ENCODE data around the gene KRTAP5-1. TPM values are rescaled to one million over a fixed set of nuclear protein-coding genes. Genes with fewer than 3 reads are reported as not detected.
"Not testable (repeated sequence)": the region's sequence is repeated elsewhere in the genome, so short reads cannot be mapped to it uniquely, and the experiment has no call there.

KRTAP5-1 gene
- total RNA-seq, 4 donors from 2014 or later = not detected

GRCh38 chr11:1576825-1577224 is 8.3 kb downstream of the KRTAP5-1 start:
- TF ChIP-seq POLR2A (IDR thresholded peaks at IDR 0.05) = no peak
- no peak for TF ChIP-seq CTCF (IDR thresholded peaks at IDR 0.05 in 4 of 5, conservative IDR thresholded peaks at IDR 0.05 in 1 of 5)
- no peaks in the 10 kb centered on the region for H3K36me3 ChIP-seq
- in situ Hi-C loops (cut with MboI; ENCODE audit: low sequenced_read_pairs in 4 of 4) = loop anchor here in 1 of 4 donors (5.0 kb wide), 1 partner anchor 40 kb away; no protein-coding TSS in a partner anchor
- no peak for ATAC-seq
- DNase-seq = no peak
- H3K27me3 ChIP-seq = no peaks in the 10 kb centered on the region
- no peaks in the 10 kb centered on the region for H3K9me3 ChIP-seq
- peaks cover 5 to 19% of the 10 kb centered on the region in 2 donors for H3K4me1 ChIP-seq
- no peak overlapping the region for H3K4me3 ChIP-seq
- intact Hi-C loops (cut with DNase I; ENCODE audit: low total_unique reads) = no loop called here
- H3K27ac ChIP-seq = no peak overlapping the region

GRCh38 chr11:1575756-1576155 is 9.3 kb downstream of the KRTAP5-1 start:
- not testable (repeated sequence) for H3K36me3 ChIP-seq, H3K4me3 ChIP-seq, ATAC-seq, DNase-seq, H3K27me3 ChIP-seq, H3K27ac ChIP-seq, H3K9me3 ChIP-seq
- intact Hi-C loops (cut with DNase I; ENCODE audit: low total_unique reads) (loop anchor here (2.0 kb wide), 1 partner anchor 53 kb away; the partner anchor contains the start of gene KRTAP5-5), in situ Hi-C loops (cut with MboI; ENCODE audit: low sequenced_read_pairs in 4 of 4) (loop anchor here in 1 of 4 donors (5.0 kb wide), 1 partner anchor 38 kb away; no protein-coding TSS in a partner anchor)
- H3K4me1 ChIP-seq = peaks cover 5 to 24% of the 10 kb centered on the region in 2 donors

DNA sequence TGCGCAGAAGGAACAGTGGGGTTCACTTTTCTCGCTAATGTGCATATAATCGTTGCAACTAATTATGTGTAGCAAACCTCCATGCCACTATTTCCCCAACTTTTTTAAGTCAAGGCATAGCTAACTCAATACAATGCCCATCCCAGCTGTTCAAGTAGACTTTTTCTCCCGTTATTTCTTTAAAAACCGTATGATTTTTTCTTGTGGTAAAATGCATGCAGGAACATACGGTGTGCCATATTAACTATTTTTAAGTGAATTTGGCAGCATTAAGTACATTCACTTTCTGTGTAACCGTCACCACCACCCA is 10.2 kb downstream of the KRTAP5-1 start:
- TF ChIP-seq POLR2A (IDR thresholded peaks at IDR 0.05) (no peak), CTCF (IDR thresholded peaks at IDR 0.05 in 4 of 5, conservative IDR thresholded peaks at IDR 0.05 in 1 of 5) (no peak)
- DNase-seq = no peak
- H3K27me3 ChIP-seq = no peaks in the 10 kb centered on the region
- in situ Hi-C loops (cut with MboI; ENCODE audit: low sequenced_read_pairs in 4 of 4) (loop anchor here in 1 of 4 donors (5.0 kb wide), 1 partner anchor 38 kb away; no protein-coding TSS in a partner anchor), intact Hi-C loops (cut with DNase I; ENCODE audit: low total_unique reads) (loop anchor here (1.0 to 5.0 kb wide), 3 partner anchors 29 to 263 kb away; partner anchors contain the start of gene KRTAP5-5)
- no peaks in the 10 kb centered on the region for H3K9me3 ChIP-seq
- no peak for ATAC-seq
- H3K4me3 ChIP-seq = no peak overlapping the region
- H3K36me3 ChIP-seq = no peaks in the 10 kb centered on the region
- H3K27ac ChIP-seq = no peak overlapping the region
- peaks cover 5 to 33% of the 10 kb centered on the region in 2 donors for H3K4me1 ChIP-seq

DNA sequence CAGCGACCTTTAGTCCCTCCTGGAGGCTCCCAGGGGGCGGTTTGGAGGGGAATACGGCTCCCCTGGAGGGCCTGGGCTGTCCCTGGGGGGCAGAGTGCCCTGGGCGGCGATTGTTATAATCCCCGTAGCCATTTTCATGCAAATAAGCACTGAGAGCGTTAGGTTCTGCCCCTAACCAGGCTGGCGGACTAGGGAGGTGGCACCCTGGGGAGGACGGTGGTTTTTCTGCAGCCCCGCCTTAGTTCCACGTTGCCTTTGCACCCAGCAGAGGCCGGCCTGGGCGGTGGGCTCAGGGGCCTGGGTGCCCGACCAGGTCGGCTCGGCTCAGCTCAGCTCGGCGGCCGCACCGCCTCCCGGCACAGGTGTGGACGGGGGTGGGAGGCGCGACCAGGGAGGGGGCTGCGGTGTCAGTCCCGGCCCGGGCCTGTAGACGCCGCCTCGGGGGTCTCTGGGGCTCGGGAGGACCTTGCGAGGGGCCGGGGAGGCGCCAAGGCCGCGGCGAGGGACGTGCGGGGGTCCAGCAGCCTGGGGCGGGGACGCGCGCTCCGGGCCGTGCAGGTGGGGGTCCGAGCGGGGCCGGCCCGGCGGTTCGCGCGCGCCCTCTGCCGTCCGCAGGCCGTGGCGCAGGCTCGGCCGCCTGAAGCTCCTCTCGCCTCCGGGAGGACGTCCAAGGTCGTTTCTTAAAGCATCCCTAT is 10.7 kb downstream of the KRTAP5-1 start:
- intact Hi-C loops (cut with DNase I; ENCODE audit: low total_unique reads) = loop anchor here (1.0 to 5.0 kb wide), 3 partner anchors 28 to 262 kb away; partner anchors contain the start of gene KRTAP5-5
- H3K4me1 ChIP-seq = peaks cover 5 to 35% of the 10 kb centered on the region in 2 donors
- peak overlapping the region; percentile 84 to 89 (median 87) for H3K27ac ChIP-seq
- TF ChIP-seq CTCF (IDR thresholded peaks at IDR 0.05 in 4 of 5, conservative IDR thresholded peaks at IDR 0.05 in 1 of 5) (peak; percentile 72 to 99 (median 98)), POLR2A (IDR thresholded peaks at IDR 0.05) (no peak)
- DNase-seq (peak in 1 of 2 donors; percentile 61), ATAC-seq (peak; percentile 39 to 50)
- H3K36me3 ChIP-seq = no peaks in the 10 kb centered on the region
- H3K4me3 ChIP-seq = peak overlapping the region; percentile 43 to 67 (median 57)
- no peaks in the 10 kb centered on the region for H3K9me3 ChIP-seq
- in situ Hi-C loops (cut with MboI; ENCODE audit: low sequenced_read_pairs in 4 of 4) = no loop called here
- no peaks in the 10 kb centered on the region for H3K27me3 ChIP-seq

DNA sequence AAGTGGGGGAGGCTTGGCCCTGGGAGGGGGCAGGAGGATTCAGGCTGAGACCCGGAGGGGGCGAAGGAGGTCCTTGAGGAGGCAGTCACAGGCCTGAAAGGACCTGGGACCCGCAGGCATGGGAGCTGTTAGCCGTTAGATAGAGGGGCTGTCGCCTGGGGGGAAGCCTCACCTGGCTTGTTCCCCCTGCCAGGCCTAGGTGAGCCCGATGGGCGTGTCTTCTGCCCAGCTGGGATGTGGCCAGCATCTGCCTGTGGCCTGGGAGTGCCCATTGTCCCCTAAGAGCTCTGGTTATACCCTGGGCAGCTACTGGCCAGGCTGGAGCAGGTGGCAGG is 11.2 kb downstream of the KRTAP5-1 start:
- Histone ChIP-seq H3K4me3 (peak overlapping the region in 3 of 4 donors; percentile 43 to 60 (median 59)), H3K27me3 (no peaks in the 10 kb centered on the region), H3K36me3 (no peaks in the 10 kb centered on the region), H3K4me1 (peaks cover 5 to 40% of the 10 kb centered on the region in 2 donors), H3K9me3 (no peaks in the 10 kb centered on the region), H3K27ac (peak overlapping the region; percentile 84 to 89 (median 87))
- in situ Hi-C loops (cut with MboI; ENCODE audit: low sequenced_read_pairs in 4 of 4) = no loop called here
- TF ChIP-seq CTCF (IDR thresholded peaks at IDR 0.05 in 4 of 5, conservative IDR thresholded peaks at IDR 0.05 in 1 of 5) = no peak
- TF ChIP-seq POLR2A (IDR thresholded peaks at IDR 0.05) = peak in 1 of 2 donors; percentile 17
- peak; percentile 40 to 47 for ATAC-seq
- peak in 1 of 2 donors; percentile 50 for DNase-seq
- intact Hi-C loops (cut with DNase I; ENCODE audit: low total_unique reads) = loop anchor here (1.0 to 5.0 kb wide), 3 partner anchors 28 to 262 kb away; partner anchors contain the start of gene KRTAP5-5
